ENCODE data around the gene DEGS2. TPM values are rescaled to one million over a fixed set of nuclear protein-coding genes. Genes with fewer than 3 reads are reported as not detected.

Gene DEGS2
- total RNA-seq, 2 donors from 2014 or later, result 7.3 to 10.5 TPM

- H3K27me3 ChIP-seq, result no peaks in the 10 kb centered on the region
- H3K9me3 ChIP-seq, result no peaks in the 10 kb centered on the region
- TF ChIP-seq POLR2A (IDR thresholded peaks at IDR 0.05) (no peak), CTCF (IDR thresholded peaks at IDR 0.05) (no peak)
- intact Hi-C loops (cut with DNase I), result no loop called here
- no peaks in the 10 kb centered on the region for H3K36me3 ChIP-seq (replicated peaks in 1 of 2; ENCODE audit: insufficient read depth in 1 of 2, low read depth in 2 of 2)
- peak overlapping the region in 3 of 4 donors; percentile 62 to 74 (median 67) for H3K27ac ChIP-seq
- no peak overlapping the region for H3K4me3 ChIP-seq
- DNase-seq (peak in 1 of 4 donors; percentile 40), ATAC-seq (no peak)
- WGBS, 2 donors, result 45 to 70% methylated on average over 12 of the region's 12 CpGs
- H3K4me1 ChIP-seq, result peaks cover 37% of the 10 kb centered on the region
These were observed 3.5 kb downstream of the DEGS2 start for GRCh38 chr14:100155756-100156616.

- 49 to 65% methylated on average over 8 of the region's 8 CpGs for WGBS, 2 donors
- Histone ChIP-seq H3K4me1 (peaks cover 44% of the 10 kb centered on the region), H3K36me3 (replicated peaks in 1 of 2; ENCODE audit: insufficient read depth in 1 of 2, low read depth in 2 of 2) (no peaks in the 10 kb centered on the region), H3K27ac (peak overlapping the region in 3 of 4 donors; percentile 62 to 74 (median 67)), H3K4me3 (no peak overlapping the region), H3K27me3 (no peaks in the 10 kb centered on the region), H3K9me3 (no peaks in the 10 kb centered on the region)
- intact Hi-C loops (cut with DNase I), result no loop called here
- TF ChIP-seq POLR2A (IDR thresholded peaks at IDR 0.05) (no peak), CTCF (IDR thresholded peaks at IDR 0.05) (peak in 6 of 7 experiments; percentile 21 to 57 (median 30))
- no peak for ATAC-seq
- DNase-seq, result no peak
These were observed 4.3 kb downstream of the DEGS2 start for GRCh38 chr14:100155049-100155621.

- ATAC-seq (no peak), DNase-seq (no peak)
- Histone ChIP-seq H3K27ac (no peak overlapping the region), H3K27me3 (no peaks in the 10 kb centered on the region), H3K36me3 (replicated peaks in 1 of 2; ENCODE audit: insufficient read depth in 1 of 2, low read depth in 2 of 2) (no peaks in the 10 kb centered on the region), H3K4me1 (peaks cover 38% of the 10 kb centered on the region), H3K9me3 (no peaks in the 10 kb centered on the region), H3K4me3 (no peak overlapping the region)
- 80% methylated on average over 6 of the region's 6 CpGs; no CpG with 5 or more reads in 1 of the 2 donors for WGBS, 2 donors
- intact Hi-C loops (cut with DNase I), result no loop called here
- TF ChIP-seq POLR2A (IDR thresholded peaks at IDR 0.05), result no peak
- TF ChIP-seq CTCF (IDR thresholded peaks at IDR 0.05), result no peak
These were observed 5.9 kb downstream of the DEGS2 start for GRCh38 chr14:100153560-100153959.

- Histone ChIP-seq H3K27ac (no peak overlapping the region), H3K27me3 (no peaks in the 10 kb centered on the region), H3K36me3 (replicated peaks in 1 of 2; ENCODE audit: insufficient read depth in 1 of 2, low read depth in 2 of 2) (no peaks in the 10 kb centered on the region), H3K9me3 (no peaks in the 10 kb centered on the region), H3K4me3 (no peak overlapping the region), H3K4me1 (peaks cover 33% of the 10 kb centered on the region)
- ATAC-seq (no peak), DNase-seq (no peak)
- WGBS, 2 donors, result 87 to 92% methylated on average over 10 of the region's 10 CpGs
- TF ChIP-seq CTCF (IDR thresholded peaks at IDR 0.05) (no peak), POLR2A (IDR thresholded peaks at IDR 0.05) (no peak)
- intact Hi-C loops (cut with DNase I), result no loop called here
These were observed 7.4 kb downstream of the DEGS2 start for GRCh38 chr14:100152091-100152490.

All from body of pancreas (tissue), 4 donors.